Osteocyte (in vitro differentiated cells): ENCODE data around the gene VEGFA. TPM values are rescaled to one million over a fixed set of nuclear protein-coding genes. Genes with fewer than 3 reads are reported as not detected.

ENCODE experiments used
- DNase-seq: peaks from one replicate; pipeline ENCODE4 v3.0.0; 2021; ENCODE audit warnings: mixed read lengths; ENCODE audit not compliant: unreplicated experiment; ENCODE audit errors: extremely low spot score
- H3K27ac Mint-ChIP-seq: one replicate; pipeline ENCODE4 v1.8.0; 2021; ENCODE audit warnings: mild to moderate bottlenecking, mixed read lengths; ENCODE audit not compliant: unreplicated experiment
- H3K27me3 Mint-ChIP-seq: one replicate; pipeline ENCODE4 v1.8.0; 2021; ENCODE audit warnings: mixed read lengths; ENCODE audit not compliant: unreplicated experiment
- H3K36me3 Mint-ChIP-seq: one replicate; pipeline ENCODE4 v1.8.0; 2021; ENCODE audit warnings: mixed read lengths; ENCODE audit not compliant: unreplicated experiment
- H3K4me1 Mint-ChIP-seq: one replicate; pipeline ENCODE4 v1.8.0; 2021; ENCODE audit warnings: mixed read lengths; ENCODE audit not compliant: unreplicated experiment
- H3K4me3 Mint-ChIP-seq: one replicate; pipeline ENCODE4 v1.8.0; 2021; ENCODE audit warnings: mild to moderate bottlenecking, moderate library complexity, mixed read lengths; ENCODE audit not compliant: unreplicated experiment
- H3K9me3 Mint-ChIP-seq: one replicate; pipeline ENCODE4 v1.8.0; 2021; ENCODE audit warnings: mixed read lengths; ENCODE audit not compliant: unreplicated experiment
- total RNA-seq: library from RNA; stranded (reverse); gene quantifications from 2 replicates; pipeline ENCODE4 v1.2.1, GENCODE V29; 2021
- TF ChIP-seq, protein P1 (sequence below): fragments of 200-600 bp; sonication (generic); IDR thresholded peaks from 2 replicates; pipeline ENCODE4 v1.5.0; 2021; ENCODE audit warnings: antibody characterized with exemption, mild to moderate bottlenecking, moderate library complexity

The VEGFA gene
- total RNA-seq, 1 donor from 2014 or later, result 69.7 TPM

GRCh38 chr6:43767553-43768505 lies 2.2 kb upstream of the VEGFA start:
- no peaks in the 10 kb centered on the region for H3K9me3 Mint-ChIP-seq
- H3K27ac Mint-ChIP-seq, result no peak overlapping the region
- H3K27me3 Mint-ChIP-seq, result peaks cover 7% of the 10 kb centered on the region
- peaks cover 18% of the 10 kb centered on the region for H3K4me1 Mint-ChIP-seq
- no peak overlapping the region for H3K4me3 Mint-ChIP-seq
- no peak for DNase-seq
- no peaks in the 10 kb centered on the region for H3K36me3 Mint-ChIP-seq
- TF ChIP-seq, protein P1, sequence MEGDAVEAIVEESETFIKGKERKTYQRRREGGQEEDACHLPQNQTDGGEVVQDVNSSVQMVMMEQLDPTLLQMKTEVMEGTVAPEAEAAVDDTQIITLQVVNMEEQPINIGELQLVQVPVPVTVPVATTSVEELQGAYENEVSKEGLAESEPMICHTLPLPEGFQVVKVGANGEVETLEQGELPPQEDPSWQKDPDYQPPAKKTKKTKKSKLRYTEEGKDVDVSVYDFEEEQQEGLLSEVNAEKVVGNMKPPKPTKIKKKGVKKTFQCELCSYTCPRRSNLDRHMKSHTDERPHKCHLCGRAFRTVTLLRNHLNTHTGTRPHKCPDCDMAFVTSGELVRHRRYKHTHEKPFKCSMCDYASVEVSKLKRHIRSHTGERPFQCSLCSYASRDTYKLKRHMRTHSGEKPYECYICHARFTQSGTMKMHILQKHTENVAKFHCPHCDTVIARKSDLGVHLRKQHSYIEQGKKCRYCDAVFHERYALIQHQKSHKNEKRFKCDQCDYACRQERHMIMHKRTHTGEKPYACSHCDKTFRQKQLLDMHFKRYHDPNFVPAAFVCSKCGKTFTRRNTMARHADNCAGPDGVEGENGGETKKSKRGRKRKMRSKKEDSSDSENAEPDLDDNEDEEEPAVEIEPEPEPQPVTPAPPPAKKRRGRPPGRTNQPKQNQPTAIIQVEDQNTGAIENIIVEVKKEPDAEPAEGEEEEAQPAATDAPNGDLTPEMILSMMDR, result no peak

GRCh38 chr6:43768506-43768860 lies 1.5 kb upstream of the VEGFA start:
- Mint-ChIP-seq H3K36me3 (no peaks in the 10 kb centered on the region), H3K4me1 (peaks cover 23% of the 10 kb centered on the region), H3K9me3 (no peaks in the 10 kb centered on the region), H3K27ac (no peak overlapping the region), H3K4me3 (no peak overlapping the region), H3K27me3 (peaks cover 7% of the 10 kb centered on the region)
- TF ChIP-seq, protein P1, result no peak
- DNase-seq, result no peak

DNA sequence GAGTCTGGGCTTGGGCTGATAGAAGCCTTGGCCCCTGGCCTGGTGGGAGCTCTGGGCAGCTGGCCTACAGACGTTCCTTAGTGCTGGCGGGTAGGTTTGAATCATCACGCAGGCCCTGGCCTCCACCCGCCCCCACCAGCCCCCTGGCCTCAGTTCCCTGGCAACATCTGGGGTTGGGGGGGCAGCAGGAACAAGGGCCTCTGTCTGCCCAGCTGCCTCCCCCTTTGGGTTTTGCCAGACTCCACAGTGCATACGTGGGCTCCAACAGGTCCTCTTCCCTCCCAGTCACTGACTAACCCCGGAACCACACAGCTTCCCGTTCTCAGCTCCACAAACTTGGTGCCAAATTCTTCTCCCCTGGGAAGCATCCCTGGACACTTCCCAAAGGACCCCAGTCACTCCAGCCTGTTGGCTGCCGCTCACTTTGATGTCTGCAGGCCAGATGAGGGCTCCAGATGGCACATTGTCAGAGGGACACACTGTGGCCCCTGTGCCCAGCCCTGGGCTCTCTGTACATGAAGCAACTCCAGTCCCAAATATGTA lies 957 bp upstream of the VEGFA start:
- peak overlapping the region; percentile 78 for H3K27ac Mint-ChIP-seq
- H3K4me1 Mint-ChIP-seq, result peaks cover 27% of the 10 kb centered on the region
- TF ChIP-seq, protein P1, result no peak
- H3K4me3 Mint-ChIP-seq, result peak overlapping the region; percentile 85
- peaks cover 7% of the 10 kb centered on the region for H3K27me3 Mint-ChIP-seq
- no peaks in the 10 kb centered on the region for H3K36me3 Mint-ChIP-seq
- no peak for DNase-seq
- no peaks in the 10 kb centered on the region for H3K9me3 Mint-ChIP-seq

- TF ChIP-seq, protein P1, result no peak
- Mint-ChIP-seq H3K27me3 (peaks cover 5% of the 10 kb centered on the region), H3K4me3 (peak overlapping the region; percentile 85), H3K4me1 (peaks cover 43% of the 10 kb centered on the region), H3K36me3 (no peaks in the 10 kb centered on the region), H3K27ac (peak overlapping the region; percentile 87), H3K9me3 (no peaks in the 10 kb centered on the region)
- no peak for DNase-seq
Measured at GRCh38 chr6:43770372-43771209, 580 bp downstream of the VEGFA start.
